CD4-positive, alpha-beta T cell treated with Interleukin-6 for 4 hours (primary cell): Measurements from ENCODE around the gene CAMTA1.

ENCODE experiments used
- DNase-seq: peaks from one replicate; pipeline ENCODE4 v3.0.0-alpha.2; 2020; ENCODE audit warnings: mixed read lengths

Gene CAMTA1

DNA sequence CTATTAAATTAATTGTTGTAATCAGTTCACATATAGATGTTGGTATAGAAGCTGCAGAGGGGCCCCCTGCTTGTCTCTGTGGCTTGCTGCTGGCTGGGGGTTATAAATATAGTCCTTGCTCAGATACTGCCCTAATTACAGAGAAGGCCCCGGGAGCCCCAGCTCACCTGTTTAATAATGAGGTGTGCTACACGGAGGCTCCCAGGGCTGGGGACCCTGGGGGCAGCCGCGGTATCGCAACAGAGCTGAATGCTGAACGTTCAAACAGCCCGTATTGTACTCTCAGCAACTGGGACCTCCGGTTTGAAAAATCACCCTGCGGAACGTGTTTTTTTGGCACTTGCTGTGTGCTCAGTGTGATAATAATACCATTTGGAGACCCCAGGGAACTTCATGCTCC, 309.3 kb downstream of the CAMTA1 start:
- no peak for DNase-seq

DNA sequence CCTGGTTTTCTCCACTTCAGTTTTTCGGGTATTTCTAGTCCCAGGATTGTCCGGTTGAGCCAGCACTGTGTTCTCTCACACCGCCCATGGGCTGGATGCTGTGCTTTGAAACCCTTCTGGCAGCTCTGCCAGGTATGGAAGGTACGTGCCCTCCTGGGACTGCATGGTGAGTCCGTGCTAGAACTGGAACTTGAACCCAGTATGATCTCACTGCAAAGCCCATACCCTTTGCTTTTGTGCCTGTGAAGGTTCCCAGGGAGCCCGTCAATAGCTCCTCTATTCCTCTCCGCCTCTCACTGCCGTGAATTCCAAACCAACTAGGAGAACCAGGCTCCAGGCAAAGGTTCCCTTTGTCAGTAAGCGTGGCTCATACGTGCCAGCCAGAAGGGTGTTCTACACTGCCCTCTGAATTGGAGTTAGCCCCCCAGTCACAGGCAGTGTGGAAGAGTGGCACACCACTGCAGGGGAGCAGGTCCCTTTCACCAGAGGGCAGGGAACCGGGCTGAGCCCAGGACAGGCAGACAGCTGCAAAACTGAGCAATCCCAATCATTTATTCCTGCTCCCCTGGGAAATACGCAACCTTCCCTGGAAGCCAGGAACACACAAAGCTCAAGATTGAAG, 310.2 kb downstream of the CAMTA1 start:
- DNase-seq = no peak

GRCh38 chr1:7097938-7098592, 312.8 kb downstream of the CAMTA1 start:
- DNase-seq = no peak

DNA sequence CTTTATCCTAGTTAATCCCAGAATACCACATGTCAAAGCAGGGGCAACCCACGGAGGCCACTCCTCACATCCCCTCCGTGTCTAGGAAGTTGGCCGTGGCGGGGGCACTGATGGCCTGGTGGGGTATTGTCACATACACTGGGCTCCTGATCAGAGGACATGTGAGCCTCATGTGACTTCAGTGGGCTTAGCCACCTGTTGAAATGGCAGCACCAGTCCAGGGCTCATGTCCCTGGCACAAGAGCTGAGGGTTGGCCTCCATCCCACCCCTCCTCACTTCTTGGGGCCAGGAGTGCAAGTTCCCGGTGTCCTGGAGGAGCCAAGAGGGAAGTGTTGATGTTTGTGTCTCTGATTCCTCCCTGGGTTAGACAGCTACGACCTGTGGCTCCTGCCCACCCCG, 313.4 kb downstream of the CAMTA1 start:
- DNase-seq = no peak

DNA sequence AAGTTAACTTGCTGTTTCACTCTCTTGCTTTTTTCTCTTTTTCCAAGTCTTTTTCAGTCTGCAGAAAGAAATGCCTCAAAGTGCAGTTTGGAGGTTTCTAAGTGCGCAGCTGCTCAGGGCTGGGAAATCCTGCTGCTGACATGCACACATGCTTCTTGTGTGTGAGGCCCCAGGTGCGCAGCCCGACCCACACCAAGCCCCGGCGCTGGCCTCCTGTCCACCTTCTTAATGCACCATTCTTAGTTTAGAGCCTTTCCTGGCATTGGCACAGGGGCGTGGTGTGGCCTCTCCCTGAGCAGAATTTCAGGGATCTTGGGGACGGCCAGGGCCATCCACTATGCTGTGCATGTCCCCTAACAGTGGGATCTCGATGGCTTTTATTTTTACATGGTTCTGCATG, 315.2 kb downstream of the CAMTA1 start:
- no peak for DNase-seq

DNA sequence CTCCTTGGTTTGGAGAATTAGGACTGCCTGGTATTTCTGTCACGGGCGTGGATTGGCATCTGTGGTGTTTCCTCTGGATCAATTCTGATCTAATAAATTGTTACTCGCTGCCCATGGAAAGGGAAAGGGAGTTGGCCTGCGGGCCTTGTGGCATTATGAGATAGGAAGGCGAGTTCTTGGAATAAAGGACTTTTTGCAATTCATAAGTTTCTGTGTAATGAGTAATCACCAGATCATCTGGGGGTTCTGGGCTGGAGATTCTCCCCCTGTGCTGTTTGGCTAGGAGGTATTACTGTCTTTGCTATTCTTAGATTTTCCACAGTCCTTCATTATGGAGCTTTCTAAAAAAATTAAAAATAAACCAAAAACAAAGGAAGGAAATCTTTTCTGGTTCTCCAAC, 315.9 kb downstream of the CAMTA1 start:
- no peak for DNase-seq

DNA sequence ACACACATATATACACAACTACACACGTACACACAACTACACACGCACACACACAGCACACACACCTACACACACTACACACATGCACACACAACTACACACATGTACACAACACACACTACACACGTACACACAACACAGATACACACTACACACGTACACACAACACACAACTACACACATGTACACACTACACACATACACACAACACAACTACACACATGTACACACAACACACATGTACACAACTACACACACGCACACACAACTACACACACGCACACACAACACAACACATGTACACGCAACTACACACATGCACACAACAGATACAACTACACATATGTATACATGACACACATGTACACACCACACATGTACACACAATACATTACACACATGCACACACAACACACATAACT, 318.1 kb downstream of the CAMTA1 start:
- DNase-seq = no peak

DNA sequence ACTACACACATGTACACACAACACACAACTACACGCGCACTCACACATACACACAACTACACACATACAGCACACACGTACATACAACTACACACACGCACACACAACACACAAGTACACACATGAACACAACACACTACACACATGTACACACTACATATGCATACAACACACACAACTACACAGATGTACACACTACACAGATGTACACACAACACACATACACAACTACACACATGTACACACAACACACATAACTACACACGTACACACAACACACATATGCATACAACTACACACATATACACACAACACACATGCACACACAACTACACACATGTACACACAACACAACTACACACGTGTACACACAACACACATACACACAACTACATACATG, 318.6 kb downstream of the CAMTA1 start:
- DNase-seq = no peak

DNA sequence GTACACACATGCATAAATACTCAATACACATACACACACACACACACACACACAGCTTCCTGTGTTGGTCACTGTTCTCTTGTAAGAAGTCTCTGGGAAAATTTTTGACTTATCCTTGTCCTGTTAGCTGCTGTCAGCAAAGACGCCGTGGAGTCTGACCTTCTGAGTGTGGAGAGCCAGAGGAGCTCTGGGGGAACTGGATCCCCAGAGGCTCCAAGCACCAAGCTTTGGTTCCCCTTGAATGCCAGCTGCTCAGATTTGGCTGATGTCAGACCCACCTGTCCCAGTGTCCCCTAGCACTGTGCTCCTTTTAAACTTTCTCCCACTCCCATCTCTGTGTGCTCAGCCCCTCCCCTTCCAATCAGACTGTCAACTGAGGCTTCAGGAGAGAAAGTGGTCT, 319.1 kb downstream of the CAMTA1 start:
- no peak for DNase-seq

DNA sequence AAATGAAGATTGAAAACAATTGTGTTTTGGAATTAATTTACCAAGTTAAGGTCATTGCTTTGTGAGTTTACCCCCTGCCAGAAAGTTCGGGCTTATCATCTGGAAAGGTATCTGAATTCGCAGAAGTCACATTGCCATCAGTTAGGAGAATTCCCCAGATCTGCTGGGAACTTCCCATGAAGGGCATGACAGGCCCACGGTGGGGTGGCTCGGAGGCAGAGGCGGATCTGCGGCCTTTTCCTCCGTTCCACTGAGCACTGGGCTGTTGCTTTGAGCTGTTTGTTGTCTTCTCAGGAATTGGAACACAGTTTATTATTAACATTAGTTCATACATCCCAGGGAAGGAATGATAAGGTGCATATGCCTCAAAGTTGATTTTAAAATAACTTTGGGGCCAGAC, 320.0 kb downstream of the CAMTA1 start:
- no peak for DNase-seq

DNA sequence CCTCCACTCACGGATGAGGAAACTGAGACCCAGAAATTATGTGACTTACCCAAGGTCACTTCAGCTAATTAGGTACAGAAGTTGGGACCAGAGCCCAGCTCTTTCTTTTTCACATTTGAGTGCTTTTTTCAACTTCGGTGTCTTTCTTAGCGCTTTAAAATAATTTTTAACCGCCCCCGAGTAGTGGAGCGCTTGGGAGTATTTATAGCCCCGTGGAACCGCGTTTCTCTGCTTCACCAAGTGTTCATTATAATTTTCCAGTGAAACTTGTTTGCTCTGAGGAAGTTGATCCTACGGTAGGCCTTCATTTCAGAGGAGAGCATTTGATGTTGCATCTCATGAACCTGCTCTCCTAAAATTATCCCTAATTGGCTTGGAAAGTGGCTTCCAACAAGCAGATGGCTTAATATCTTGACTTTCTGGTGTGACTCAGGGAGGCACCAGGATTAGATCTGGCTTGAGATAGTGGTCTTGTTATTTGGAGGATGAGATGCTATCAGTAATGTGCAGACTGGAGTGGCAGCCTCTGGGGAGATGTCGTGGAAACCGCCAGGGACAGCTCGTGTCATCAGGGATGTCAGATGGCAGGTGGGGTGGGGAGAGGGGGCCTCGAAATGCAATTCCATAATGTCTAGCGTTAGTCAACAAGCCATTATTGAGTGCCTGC, 321.3 kb downstream of the CAMTA1 start:
- no peak for DNase-seq

GRCh38 chr1:7107109-7107830, 322.0 kb downstream of the CAMTA1 start:
- no peak for DNase-seq

GRCh38 chr1:7108251-7108650, 323.0 kb downstream of the CAMTA1 start:
- no peak for DNase-seq

DNA sequence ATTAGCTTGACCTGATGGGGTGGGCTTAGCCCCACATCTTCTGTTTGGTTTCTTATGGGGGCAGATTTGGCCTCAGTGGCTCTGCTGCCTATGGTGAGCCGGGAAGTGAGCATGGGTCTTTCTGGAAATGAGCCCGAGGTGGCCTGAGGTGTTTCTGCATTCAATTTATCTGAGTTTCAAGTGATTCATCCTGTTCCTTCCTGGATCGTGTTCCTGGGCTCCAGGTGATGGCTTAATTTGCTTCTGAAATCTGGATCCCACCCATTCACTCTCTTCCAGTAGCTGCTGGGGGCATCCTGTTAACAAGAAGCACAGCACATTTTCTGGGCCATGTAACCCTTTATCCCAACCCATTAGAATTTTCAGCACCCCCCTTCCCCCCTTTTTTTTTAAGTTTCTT, 324.6 kb downstream of the CAMTA1 start:
- no peak for DNase-seq

DNA sequence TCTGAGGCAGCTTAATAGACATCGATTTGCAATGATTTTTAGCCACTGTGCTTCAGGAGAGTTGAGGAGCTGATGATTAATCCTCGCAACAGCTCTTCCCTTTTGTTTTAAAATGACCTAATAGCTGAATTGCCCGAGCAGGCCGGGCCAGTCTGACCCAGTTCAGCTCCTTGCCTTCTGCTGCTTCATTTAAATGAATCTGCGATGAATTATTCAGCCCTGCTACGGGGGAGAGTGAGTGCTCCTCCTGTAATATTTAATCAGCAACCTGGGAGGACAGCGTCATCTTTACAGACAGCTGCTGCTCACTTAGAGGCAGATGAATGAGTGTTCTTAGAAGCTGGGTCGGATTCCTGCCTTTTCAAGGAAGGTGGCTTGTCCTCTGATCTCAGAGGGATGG, 325.1 kb downstream of the CAMTA1 start:
- DNase-seq = no peak

DNA sequence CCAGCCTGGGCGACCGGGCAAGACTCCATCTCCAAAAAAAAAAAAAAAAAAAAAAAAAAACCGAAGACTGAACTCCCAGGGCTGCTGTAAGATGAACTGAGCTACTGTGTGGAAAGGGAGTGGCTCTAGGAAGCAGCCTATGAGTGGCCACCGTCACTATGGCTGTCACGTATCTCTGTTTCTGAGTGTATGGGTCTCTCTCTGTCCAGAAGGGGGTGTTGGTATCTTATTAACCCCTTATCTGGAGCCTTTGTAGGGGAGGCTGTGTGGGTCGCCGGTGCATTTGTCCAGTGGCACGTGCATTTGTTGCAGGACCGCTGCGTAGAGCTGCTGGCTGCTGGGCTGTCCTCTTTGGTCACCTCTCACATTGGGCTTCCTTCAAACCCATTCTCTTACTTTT, 326.6 kb downstream of the CAMTA1 start:
- DNase-seq = no peak

DNA sequence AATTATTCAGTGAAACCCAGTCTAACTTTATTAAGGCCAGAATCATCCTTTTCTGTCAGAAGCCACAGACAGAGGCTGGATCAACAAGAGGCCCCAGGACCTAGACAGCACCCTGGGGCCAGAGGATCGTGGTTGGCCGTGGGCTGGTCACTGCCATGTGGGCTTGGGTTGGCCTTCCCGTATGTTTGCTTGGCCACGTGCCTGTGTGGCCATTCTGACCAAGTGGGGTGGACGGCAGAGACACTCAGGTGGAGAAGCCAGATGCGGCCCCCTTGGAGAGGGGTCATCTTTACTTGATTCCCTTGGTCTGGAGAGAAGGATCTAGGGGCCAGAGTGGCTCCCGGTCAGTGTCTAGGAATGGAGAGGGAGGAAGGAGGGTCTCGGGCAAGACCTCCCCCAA, 327.9 kb downstream of the CAMTA1 start:
- DNase-seq = no peak

- DNase-seq = no peak
Observed at GRCh38 chr1:7113822-7114221, 328.6 kb downstream of the CAMTA1 start.

- DNase-seq = no peak
Observed at GRCh38 chr1:7116001-7116400, 330.7 kb downstream of the CAMTA1 start.

GRCh38 chr1:7117399-7118281, 332.4 kb downstream of the CAMTA1 start:
- no peak for DNase-seq

- DNase-seq = no peak
Observed at GRCh38 chr1:7119156-7119555, 333.9 kb downstream of the CAMTA1 start.

DNA sequence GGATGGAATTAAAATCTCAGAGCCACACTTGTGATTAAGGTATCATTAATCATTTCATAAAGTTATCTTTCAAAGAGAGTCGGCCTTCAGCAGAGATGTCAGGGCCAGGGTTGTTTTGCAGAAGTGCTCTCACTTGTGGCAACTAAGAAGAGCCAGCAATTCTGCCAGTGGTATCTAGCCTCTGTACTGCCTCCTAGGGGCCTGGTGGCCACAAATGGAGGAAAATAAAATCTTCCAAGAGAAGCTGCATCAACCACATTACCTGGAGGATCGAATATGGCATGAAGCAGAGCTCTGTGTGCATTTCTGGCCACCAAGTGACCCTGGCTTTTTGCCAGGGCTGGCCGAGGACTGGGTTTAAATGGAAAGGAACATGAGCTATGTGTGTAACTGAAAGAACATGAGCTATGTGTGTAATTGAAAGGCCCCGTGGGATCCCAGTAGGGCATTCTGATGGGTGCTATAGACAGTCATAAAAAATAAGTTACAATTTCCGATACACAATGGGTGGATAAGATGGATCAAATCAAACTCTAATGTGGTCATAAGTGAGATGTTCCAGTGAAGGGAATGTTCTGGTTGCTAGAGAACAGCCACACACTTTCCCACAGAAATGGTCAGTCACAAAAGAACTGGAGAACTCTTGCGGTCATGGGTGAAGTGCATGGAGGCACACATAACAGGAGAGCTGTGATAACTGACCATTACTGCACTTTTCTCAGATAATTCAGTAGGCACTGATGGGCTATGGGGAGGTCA, 335.8 kb downstream of the CAMTA1 start:
- no peak for DNase-seq
